ENCODE data around the gene EFHD2. TPM values are rescaled to one million over a fixed set of nuclear protein-coding genes. Genes with fewer than 3 reads are reported as not detected.
A peak's percentile ranks its signal among the peaks of the same experiment; 100 is the strongest.

EFHD2 gene
- total RNA-seq, 2 experiments from 2014 or later, result 43.1 to 48.6 TPM

- no peak overlapping the region for H3K27ac Mint-ChIP-seq
- H3K4me1 Mint-ChIP-seq, result peaks cover 13% of the 10 kb centered on the region
- DNase-seq, result no peak
- H3K4me3 Mint-ChIP-seq, result no peak overlapping the region
- H3K36me3 Mint-ChIP-seq (ENCODE audit: low read depth), result no peaks in the 10 kb centered on the region
- ChIA-PET POLR2A (interaction anchor here (0.7 kb wide), 1 partner anchor 278 kb away, joined by 3 read pairs; no protein-coding TSS in a partner anchor), CTCF (interaction anchor here (0.7 to 1.8 kb wide), 2 partner anchors 83 to 102 kb away, joined by 3 to 7 read pairs; no protein-coding TSS in a partner anchor)
- intact Hi-C loops (cut with DNase I, micrococcal nuclease), result loop anchor here in 1 of 2 experiments (5.0 kb wide), 1 partner anchor 160 kb away; the partner anchor contains the start of gene FHAD1
- peaks cover 5% of the 10 kb centered on the region for H3K27me3 Mint-ChIP-seq
- no peak for ATAC-seq
- no peaks in the 10 kb centered on the region for H3K9me3 Mint-ChIP-seq (ENCODE audit: low read depth)
These were observed 2.8 kb upstream of the EFHD2 start for GRCh38 chr1:15406614-15407559.

- intact Hi-C loops (cut with DNase I, micrococcal nuclease), result loop anchor here in 1 of 2 experiments (5.0 kb wide), 1 partner anchor 160 kb away; the partner anchor contains the start of gene FHAD1
- DNase-seq, result no peak
- Mint-ChIP-seq H3K27ac (no peak overlapping the region), H3K4me3 (no peak overlapping the region), H3K36me3 (ENCODE audit: low read depth) (peaks cover 2% of the 10 kb centered on the region), H3K27me3 (peaks cover 5% of the 10 kb centered on the region), H3K9me3 (ENCODE audit: low read depth) (no peaks in the 10 kb centered on the region), H3K4me1 (peaks cover 20% of the 10 kb centered on the region)
- no peak for ATAC-seq
- ChIA-PET CTCF (interaction anchor here (0.8 to 1.8 kb wide), 2 partner anchors 21 to 84 kb away, joined by 4 to 7 read pairs; no protein-coding TSS in a partner anchor), POLR2A (no interaction called here)
These were observed 2.1 kb upstream of the EFHD2 start for GRCh38 chr1:15407580-15407979.

DNA sequence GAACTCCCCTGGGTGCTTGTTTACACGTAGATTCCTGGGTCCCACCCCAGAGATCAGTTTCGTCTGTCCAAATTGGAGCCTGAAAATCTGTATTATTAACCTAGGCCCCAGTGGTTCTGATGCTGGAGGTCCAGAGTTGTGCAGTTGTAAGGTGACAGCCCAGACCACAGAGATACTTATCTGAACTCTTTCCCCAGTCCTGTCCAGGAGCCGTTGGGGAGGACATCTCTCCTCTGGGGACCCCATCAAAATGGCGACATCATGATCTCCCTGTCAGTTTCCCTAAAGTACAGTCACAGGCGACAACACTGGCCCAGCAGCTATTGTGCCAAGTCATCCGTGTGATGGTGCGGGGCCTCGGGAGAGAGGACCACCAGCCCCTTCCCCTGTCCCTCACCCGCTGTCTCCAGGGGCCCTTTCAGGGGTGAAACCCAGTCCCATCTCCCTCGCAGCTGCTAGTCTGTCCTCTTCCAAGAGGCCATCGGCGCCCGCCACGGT is 749 bp upstream of the EFHD2 start:
- peaks cover 22% of the 10 kb centered on the region for H3K4me1 Mint-ChIP-seq
- H3K36me3 Mint-ChIP-seq (ENCODE audit: low read depth), result peaks cover 8% of the 10 kb centered on the region
- no peak for ATAC-seq
- CTCF ChIA-PET, result interaction anchor here (1.8 kb wide), 1 partner anchor 85 kb away, joined by 7 read pairs; no protein-coding TSS in a partner anchor
- H3K27ac Mint-ChIP-seq, result peak overlapping the region; percentile 70
- DNase-seq, result no peak
- POLR2A ChIA-PET, result no interaction called here
- H3K4me3 Mint-ChIP-seq, result peak overlapping the region; percentile 87
- H3K9me3 Mint-ChIP-seq (ENCODE audit: low read depth), result no peaks in the 10 kb centered on the region
- H3K27me3 Mint-ChIP-seq, result peaks cover 5% of the 10 kb centered on the region
- intact Hi-C loops (cut with DNase I, micrococcal nuclease), result loop anchor here (1.0 to 5.0 kb wide), 6 partner anchors 8 to 428 kb away; partner anchors contain the start of genes CASP9 (in 1 of the 2), DDI2 (in 1 of the 2), DNAJC16 (in 1 of the 2) and FHAD1 (in 1 of the 2)

DNA sequence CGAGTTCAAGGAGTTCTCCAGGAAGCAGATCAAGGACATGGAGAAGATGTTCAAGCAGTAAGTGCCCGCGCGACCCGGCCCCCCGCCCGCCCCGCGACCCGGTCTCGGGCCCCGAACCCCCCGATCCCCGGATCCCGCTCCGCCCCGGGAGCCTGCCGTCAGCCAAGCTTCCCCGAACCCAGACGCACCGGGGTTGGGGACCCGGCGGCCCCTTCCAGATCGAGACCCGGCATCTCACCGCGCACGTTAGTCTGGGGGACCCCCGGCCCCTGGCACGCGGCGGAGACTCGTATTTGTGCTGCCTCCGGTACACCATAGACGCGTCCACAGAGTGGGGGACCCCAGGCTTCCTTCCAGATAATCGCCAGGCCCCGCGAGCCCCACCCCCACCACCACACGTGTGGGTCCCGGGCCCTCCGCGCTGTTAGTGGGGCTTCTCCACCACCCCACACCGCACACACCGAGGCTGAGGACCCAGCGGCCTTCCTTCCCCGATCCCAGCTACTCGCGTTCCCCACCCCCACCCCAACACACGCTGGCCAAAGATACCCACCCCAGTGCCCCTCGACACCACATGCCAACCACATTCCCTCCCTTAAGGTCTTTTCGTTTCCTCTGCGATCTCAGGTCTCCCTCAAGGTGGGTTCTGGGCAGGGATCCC is 665 bp downstream of the EFHD2 start:
- Mint-ChIP-seq H3K27me3 (peaks cover 5% of the 10 kb centered on the region), H3K36me3 (ENCODE audit: low read depth) (peaks cover 17% of the 10 kb centered on the region), H3K4me3 (peak overlapping the region; percentile 87), H3K4me1 (peaks cover 36% of the 10 kb centered on the region), H3K27ac (peak overlapping the region; percentile 68), H3K9me3 (ENCODE audit: low read depth) (no peaks in the 10 kb centered on the region)
- ChIA-PET POLR2A (interaction anchor here (0.6 to 0.7 kb wide), 2 partner anchors 9 to 126 kb away, joined by 3 read pairs; no protein-coding TSS in a partner anchor), CTCF (interaction anchor here (1.0 kb wide), 1 partner anchor 85 kb away, joined by 3 read pairs; no protein-coding TSS in a partner anchor)
- DNase-seq (peak; percentile 42), ATAC-seq (no peak)
- intact Hi-C loops (cut with DNase I, micrococcal nuclease), result no loop called here

- no peak for ATAC-seq
- peak overlapping the region; percentile 87 for H3K4me3 Mint-ChIP-seq
- H3K9me3 Mint-ChIP-seq (ENCODE audit: low read depth), result no peaks in the 10 kb centered on the region
- ChIA-PET CTCF (no interaction called here), POLR2A (interaction anchor here (0.5 kb wide), 1 partner anchor 18 kb away, joined by 4 read pairs; no protein-coding TSS in a partner anchor)
- peaks cover 5% of the 10 kb centered on the region for H3K27me3 Mint-ChIP-seq
- H3K27ac Mint-ChIP-seq, result peak overlapping the region; percentile 68
- H3K36me3 Mint-ChIP-seq (ENCODE audit: low read depth), result peaks cover 17% of the 10 kb centered on the region
- intact Hi-C loops (cut with DNase I, micrococcal nuclease), result loop anchor here in 1 of 2 experiments (1.0 kb wide), 1 partner anchor 59 kb away; no protein-coding TSS in a partner anchor
- peak; percentile 41 for DNase-seq
- peaks cover 41% of the 10 kb centered on the region for H3K4me1 Mint-ChIP-seq
These were observed 1.2 kb downstream of the EFHD2 start for GRCh38 chr1:15410884-15411245.

GRCh38 chr1:15411593-15412137 is 2.0 kb downstream of the EFHD2 start:
- DNase-seq, result peak; percentile 64
- H3K9me3 Mint-ChIP-seq (ENCODE audit: low read depth), result no peaks in the 10 kb centered on the region
- peak overlapping the region; percentile 47 for H3K27ac Mint-ChIP-seq
- ChIA-PET POLR2A (interaction anchor here (0.5 to 1.4 kb wide), 4 partner anchors 10 to 125 kb away, joined by 3 to 4 read pairs (median 4); no protein-coding TSS in a partner anchor), CTCF (interaction anchor here (0.6 to 1.8 kb wide), 3 partner anchors 88 to 373 kb away, joined by 3 to 10 read pairs (median 7); no protein-coding TSS in a partner anchor)
- peaks cover 20% of the 10 kb centered on the region for H3K36me3 Mint-ChIP-seq (ENCODE audit: low read depth)
- intact Hi-C loops (cut with DNase I, micrococcal nuclease), result loop anchor here in 1 of 2 experiments (1.0 kb wide), 1 partner anchor 59 kb away; no protein-coding TSS in a partner anchor
- peaks cover 5% of the 10 kb centered on the region for H3K27me3 Mint-ChIP-seq
- H3K4me1 Mint-ChIP-seq, result peaks cover 49% of the 10 kb centered on the region
- peak; percentile 25 for ATAC-seq
- peak overlapping the region; percentile 87 for H3K4me3 Mint-ChIP-seq

GRCh38 chr1:15412175-15412800 is 2.6 kb downstream of the EFHD2 start:
- H3K4me3 Mint-ChIP-seq, result peak overlapping the region; percentile 87
- intact Hi-C loops (cut with DNase I, micrococcal nuclease), result no loop called here
- H3K27me3 Mint-ChIP-seq, result peaks cover 5% of the 10 kb centered on the region
- peak; percentile 57 for ATAC-seq
- DNase-seq, result peak; percentile 73
- H3K4me1 Mint-ChIP-seq, result peaks cover 55% of the 10 kb centered on the region
- H3K27ac Mint-ChIP-seq, result peak overlapping the region; percentile 34
- POLR2A ChIA-PET, result interaction anchor here (0.6 to 1.4 kb wide), 3 partner anchors 9 to 124 kb away, joined by 3 to 4 read pairs (median 4); no protein-coding TSS in a partner anchor
- no peaks in the 10 kb centered on the region for H3K9me3 Mint-ChIP-seq (ENCODE audit: low read depth)
- CTCF ChIA-PET, result interaction anchor here (0.6 to 1.8 kb wide), 3 partner anchors 9 to 107 kb away, joined by 3 to 10 read pairs (median 7); no protein-coding TSS in a partner anchor
- peaks cover 21% of the 10 kb centered on the region for H3K36me3 Mint-ChIP-seq (ENCODE audit: low read depth)

DNA sequence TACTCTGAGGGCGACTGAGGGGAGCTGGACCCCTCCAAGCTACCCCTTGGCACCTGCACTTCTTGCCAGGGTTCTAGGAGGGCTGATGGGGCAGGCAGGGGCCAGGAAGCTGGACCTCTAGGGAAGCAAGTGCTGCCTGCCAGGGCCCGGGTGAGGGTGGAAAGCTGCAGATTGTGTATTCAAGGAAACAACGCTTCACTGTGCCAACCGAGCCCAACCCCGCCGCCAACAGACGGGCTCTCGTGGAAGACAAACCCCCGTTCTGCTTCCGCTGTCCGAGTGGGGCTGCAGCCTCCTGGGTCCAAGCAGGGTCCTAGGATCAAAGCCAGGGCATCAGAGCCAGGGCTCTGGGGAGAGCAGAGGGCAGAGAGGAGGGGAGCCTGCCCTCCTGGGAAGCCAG is 3.2 kb downstream of the EFHD2 start:
- ChIA-PET CTCF (interaction anchor here (0.6 to 1.8 kb wide), 3 partner anchors 10 to 107 kb away, joined by 3 to 10 read pairs (median 7); no protein-coding TSS in a partner anchor), POLR2A (interaction anchor here (1.4 kb wide), 1 partner anchor 9 kb away, joined by 4 read pairs; no protein-coding TSS in a partner anchor)
- H3K9me3 Mint-ChIP-seq (ENCODE audit: low read depth), result no peaks in the 10 kb centered on the region
- peaks cover 61% of the 10 kb centered on the region for H3K4me1 Mint-ChIP-seq
- H3K27me3 Mint-ChIP-seq, result peaks cover 4% of the 10 kb centered on the region
- H3K36me3 Mint-ChIP-seq (ENCODE audit: low read depth), result peaks cover 21% of the 10 kb centered on the region
- no peak overlapping the region for H3K4me3 Mint-ChIP-seq
- ATAC-seq (no peak), DNase-seq (no peak)
- intact Hi-C loops (cut with DNase I, micrococcal nuclease), result no loop called here
- H3K27ac Mint-ChIP-seq, result no peak overlapping the region

- H3K27ac Mint-ChIP-seq, result no peak overlapping the region
These were observed 4.1 kb downstream of the EFHD2 start for GRCh38 chr1:15413563-15414444.

More at GRCh38 chr1:15413563-15414444, 4.1 kb downstream of the EFHD2 start:
- DNase-seq, result no peak
- peaks cover 67% of the 10 kb centered on the region for H3K4me1 Mint-ChIP-seq
- H3K4me3 Mint-ChIP-seq, result no peak overlapping the region
- H3K27me3 Mint-ChIP-seq, result peaks cover 2% of the 10 kb centered on the region
- POLR2A ChIA-PET, result no interaction called here
- no peaks in the 10 kb centered on the region for H3K9me3 Mint-ChIP-seq (ENCODE audit: low read depth)
- peaks cover 21% of the 10 kb centered on the region for H3K36me3 Mint-ChIP-seq (ENCODE audit: low read depth)
- ATAC-seq, result no peak
- intact Hi-C loops (cut with DNase I, micrococcal nuclease), result no loop called here
- CTCF ChIA-PET, result interaction anchor here (0.5 to 1.2 kb wide), 2 partner anchors 90 to 130 kb away, joined by 3 to 5 read pairs; no protein-coding TSS in a partner anchor
